Thyroid gland (tissue), 4 donors: ENCODE data around the gene USP11.

ENCODE experiments used
- POLR2A ChIP-seq, 2 donors: fragments of 450-650 bp; IDR thresholded peaks; one replicate each; pipeline ENCODE4 v1.6.1; 2017; ENCODE audit warnings: antibody characterized with exemption in 2 of 2, mild to moderate bottlenecking in 2 of 2, moderate library complexity in 1 of 2
- TF ChIP-seq, protein P1 (sequence below), 6 experiments: fragments of 200-600 bp in 3 of 6; fragments of 450-650 bp in 3 of 6; sonication (generic) in 3 of 6; IDR thresholded peaks; one replicate each; pipeline ENCODE4 v1.5.1; 2016 to 2019; ENCODE audit warnings: antibody characterized with exemption in 6 of 6, mild to moderate bottlenecking in 2 of 6, inconsistent platforms in 1 of 6, moderate library complexity in 1 of 6

DNA sequence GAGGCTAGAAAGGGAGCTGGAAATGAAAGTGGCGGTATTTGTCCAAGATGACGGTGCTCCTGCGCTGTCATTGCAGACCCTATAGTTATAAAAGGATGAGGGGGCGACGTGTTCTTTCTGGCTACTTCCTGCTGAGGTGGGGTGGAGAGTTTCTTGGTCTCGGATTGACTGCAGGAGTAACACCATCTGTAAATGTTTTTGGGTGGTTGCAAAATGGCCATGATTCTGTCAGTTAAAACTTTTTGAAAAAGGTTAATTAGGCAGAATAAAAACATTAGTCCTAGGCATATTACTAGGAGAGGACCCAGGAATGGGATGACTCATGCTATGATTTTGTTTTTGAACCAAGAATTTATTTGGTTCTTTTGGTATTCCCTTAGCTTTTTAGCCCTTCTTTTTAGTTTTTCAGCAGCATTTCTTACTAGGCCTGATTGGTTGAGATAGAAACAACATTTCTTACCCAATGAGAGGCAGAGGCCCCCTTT is 53.1 kb downstream of the USP11 start:
- TF ChIP-seq, protein P1, sequence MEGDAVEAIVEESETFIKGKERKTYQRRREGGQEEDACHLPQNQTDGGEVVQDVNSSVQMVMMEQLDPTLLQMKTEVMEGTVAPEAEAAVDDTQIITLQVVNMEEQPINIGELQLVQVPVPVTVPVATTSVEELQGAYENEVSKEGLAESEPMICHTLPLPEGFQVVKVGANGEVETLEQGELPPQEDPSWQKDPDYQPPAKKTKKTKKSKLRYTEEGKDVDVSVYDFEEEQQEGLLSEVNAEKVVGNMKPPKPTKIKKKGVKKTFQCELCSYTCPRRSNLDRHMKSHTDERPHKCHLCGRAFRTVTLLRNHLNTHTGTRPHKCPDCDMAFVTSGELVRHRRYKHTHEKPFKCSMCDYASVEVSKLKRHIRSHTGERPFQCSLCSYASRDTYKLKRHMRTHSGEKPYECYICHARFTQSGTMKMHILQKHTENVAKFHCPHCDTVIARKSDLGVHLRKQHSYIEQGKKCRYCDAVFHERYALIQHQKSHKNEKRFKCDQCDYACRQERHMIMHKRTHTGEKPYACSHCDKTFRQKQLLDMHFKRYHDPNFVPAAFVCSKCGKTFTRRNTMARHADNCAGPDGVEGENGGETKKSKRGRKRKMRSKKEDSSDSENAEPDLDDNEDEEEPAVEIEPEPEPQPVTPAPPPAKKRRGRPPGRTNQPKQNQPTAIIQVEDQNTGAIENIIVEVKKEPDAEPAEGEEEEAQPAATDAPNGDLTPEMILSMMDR (IDR thresholded peaks at IDR 0.05): no peak
- no peak for TF ChIP-seq POLR2A (IDR thresholded peaks at IDR 0.05)
